Measurements from ENCODE around the gene MTFR1L.

Gene MTFR1L

DNA sequence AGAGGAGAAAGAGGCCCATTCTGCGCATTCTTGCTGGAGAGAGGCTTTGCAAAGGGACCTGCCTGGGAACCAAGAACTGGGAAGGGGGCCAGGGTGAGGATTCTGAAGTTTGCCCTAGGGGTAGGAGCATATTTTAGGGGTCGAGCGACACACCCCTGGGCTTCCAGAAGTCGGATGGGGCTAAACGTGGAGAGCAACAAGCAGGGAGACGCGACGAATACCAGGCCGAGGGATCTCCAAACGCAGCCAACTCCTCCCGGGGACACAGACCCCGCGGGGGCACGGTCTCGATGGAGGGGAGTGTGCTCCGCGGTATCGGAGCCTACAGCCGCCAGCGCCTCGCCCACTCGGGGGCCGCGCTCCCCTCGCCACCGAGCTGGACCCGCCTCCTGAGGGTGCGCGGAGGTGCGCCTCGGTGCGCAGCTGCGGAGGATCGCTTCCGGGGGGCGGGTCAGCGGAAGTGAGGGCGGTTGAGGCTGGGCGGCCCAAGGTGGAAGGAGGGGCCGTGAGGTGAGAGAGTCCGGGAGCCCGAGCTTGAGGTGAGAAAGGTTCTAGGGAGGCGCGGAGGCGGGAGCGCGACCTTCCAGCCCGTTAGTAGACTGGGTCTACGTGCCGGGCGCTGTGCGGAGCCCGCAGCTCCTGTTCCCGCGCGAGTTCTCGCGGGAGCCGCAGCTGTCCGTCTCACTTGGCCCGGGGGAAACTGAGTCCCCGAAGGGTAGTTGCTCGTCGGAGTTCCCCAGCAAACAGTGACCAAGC, at the start of gene MTFR1L:
Gene MTFR1L, plus strand, starts transcription at position 464 of the 756 bp plus-strand sequence. CDS start 3,151 bp downstream, outside the sequence.
- peak; percentile 82 to 91 for DNase-seq (ENCODE audit: low read depth in 1 of 2, low spot score in 1 of 2)

GRCh38 chr1:25770541-25771220, 49.1 kb upstream of the MTFR1L start:
- no peak for DNase-seq (ENCODE audit: low read depth in 1 of 2, low spot score in 1 of 2)

GRCh38 chr1:25771221-25772114, 48.3 kb upstream of the MTFR1L start:
- no peak for DNase-seq (ENCODE audit: low read depth in 1 of 2, low spot score in 1 of 2)

DNA sequence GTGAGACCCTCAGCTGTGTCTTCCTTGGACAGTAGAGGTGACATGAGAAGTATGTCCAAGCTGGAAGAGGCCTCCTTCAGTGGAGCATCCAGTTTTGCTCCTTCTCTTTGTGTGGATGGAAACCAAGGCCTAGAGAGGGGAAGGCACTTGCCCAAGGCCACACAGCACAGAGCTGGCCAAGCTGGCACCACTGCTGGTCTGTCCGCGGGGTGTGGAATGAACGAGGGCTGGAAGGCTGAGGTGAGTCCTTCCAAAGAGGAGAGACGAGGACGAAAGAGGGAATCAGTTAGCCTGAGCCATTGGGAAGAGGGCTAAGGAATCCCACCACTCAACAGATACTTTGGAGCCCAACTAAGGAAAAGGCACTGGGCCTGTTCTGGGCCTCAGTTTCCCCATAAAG, 47.6 kb upstream of the MTFR1L start:
- DNase-seq (ENCODE audit: low read depth in 1 of 2, low spot score in 1 of 2) = no peak

- no peak for DNase-seq (ENCODE audit: low read depth in 1 of 2, low spot score in 1 of 2)
These were observed 47.0 kb upstream of the MTFR1L start for GRCh38 chr1:25772692-25773245.

DNA sequence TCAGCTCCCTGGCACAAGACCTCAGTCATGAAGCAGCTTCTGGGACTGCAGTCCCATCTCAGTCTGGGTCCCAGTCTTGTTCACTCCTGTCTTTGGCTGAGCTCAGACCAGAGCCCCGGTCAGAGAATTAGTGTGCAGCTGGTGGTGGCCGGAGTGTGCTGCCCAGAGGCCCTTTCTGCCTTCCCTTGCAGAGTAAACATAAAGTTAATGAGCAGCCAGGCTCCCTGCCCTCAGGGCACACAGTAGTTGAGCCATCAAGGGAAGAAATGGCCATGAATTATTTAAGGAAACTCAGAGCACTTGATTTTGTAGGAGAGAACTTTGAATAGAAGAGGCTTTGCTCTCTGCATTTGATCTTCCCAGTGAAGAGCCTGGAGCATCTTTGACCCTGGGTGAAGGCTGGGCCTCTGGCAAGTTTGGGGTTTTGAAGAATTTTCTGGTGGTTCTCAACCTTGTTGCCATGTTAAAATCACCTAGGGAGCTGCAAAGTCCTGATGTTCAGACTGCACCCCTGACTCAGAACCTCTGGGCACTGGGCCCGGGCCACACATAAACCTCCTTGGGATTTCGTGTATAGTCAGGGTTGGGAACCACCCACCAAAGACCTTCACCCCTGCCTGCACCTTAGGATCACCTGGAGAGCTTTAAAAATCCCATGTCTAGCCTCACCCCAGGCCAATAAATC, 46.2 kb upstream of the MTFR1L start:
- DNase-seq (ENCODE audit: low read depth in 1 of 2, low spot score in 1 of 2) = no peak

DNA sequence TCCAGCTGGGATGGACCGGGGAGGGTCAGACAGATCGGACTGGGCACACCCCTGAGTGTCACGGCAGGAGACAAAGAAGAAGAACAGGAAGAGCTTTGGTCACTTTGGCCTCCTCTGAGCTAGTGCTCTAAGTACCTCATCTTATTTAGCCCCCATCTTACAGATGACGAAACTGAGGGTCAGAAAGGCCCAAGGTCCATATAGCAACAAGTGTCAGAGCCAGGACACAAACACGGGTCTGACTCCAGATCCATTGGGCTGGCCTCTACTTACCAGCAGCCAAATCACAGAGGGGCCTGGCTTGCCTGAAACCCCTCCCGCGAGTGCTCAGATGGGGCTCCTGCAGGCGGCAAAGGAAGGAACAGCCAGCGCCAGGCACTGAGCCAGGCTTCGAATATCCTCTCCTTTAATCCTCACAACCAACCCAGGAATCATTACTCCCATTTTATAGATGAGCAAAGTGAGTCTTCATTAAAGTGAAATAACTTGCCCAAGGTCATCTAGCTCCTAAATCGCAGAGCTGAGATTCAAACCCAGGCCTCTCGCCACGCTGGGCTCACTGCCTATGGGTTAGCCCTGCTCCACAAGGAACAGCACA, 45.4 kb upstream of the MTFR1L start:
- DNase-seq (ENCODE audit: low read depth in 1 of 2, low spot score in 1 of 2) = no peak

- DNase-seq (ENCODE audit: low read depth in 1 of 2, low spot score in 1 of 2) = peak; percentile 55 to 70
These were observed 44.6 kb upstream of the MTFR1L start for GRCh38 chr1:25774921-25775771.

DNA sequence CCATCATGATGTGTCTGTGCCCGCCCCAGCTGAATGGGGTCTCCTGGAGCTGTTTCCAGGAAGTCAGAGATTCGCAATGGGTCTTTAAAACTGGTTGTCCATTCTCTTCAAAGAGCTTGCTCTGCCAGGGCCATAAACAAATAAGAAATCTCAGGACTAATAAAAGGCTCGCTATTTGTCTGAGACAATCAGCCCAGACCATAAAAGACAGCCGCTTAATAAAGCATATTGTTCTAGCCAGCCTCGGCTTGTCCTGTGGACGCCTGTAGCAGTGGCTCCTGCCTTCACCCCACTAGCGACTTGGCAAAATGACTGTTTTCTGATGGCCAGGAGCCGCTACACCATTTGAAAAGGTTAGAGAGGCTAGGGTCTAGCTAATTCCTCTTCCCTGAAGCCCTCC, 40.4 kb upstream of the MTFR1L start:
- no peak for DNase-seq (ENCODE audit: low read depth in 1 of 2, low spot score in 1 of 2)

- no peak for DNase-seq (ENCODE audit: low read depth in 1 of 2, low spot score in 1 of 2)
These were observed 39.9 kb upstream of the MTFR1L start for GRCh38 chr1:25779894-25780293.

DNA sequence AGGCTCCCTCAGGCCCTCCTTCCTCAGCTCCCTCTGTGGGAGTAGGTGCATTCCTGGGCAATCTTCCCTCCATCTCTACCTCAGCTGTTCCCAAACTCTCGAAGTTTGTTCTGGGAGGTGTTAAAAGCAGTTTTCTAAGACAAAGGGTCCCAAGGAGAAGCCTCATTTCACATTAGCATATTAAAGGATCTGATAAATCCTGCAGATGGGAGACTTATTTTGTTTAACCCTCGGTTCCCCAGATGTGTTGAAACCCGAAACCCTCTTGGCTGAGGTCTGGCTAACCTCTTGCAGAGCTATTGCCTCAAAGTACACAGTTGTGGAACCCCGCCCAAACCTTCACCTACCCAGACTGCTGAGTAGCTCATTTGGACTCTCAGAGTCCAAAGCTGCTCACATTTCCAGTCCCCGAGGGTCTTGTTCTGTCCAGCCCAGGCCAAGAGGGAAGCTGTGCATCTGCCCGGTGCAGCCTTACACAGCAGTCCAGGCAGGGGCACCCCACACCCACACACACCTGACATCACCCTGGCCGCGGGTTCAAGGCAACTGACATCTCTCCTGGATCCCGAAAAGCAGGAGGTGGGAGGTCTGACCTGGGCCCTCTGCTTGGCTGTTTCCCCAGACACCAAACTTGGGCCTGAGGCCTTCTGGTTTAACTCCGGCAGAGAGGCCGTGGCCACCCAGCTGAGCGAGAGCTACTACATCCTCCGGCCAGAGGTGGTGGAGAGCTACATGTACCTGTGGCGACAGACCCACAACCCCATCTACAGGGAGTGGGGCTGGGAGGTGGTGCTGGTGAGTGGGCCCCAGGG, 39.2 kb upstream of the MTFR1L start:
- DNase-seq (ENCODE audit: low read depth in 1 of 2, low spot score in 1 of 2) = no peak

DNA sequence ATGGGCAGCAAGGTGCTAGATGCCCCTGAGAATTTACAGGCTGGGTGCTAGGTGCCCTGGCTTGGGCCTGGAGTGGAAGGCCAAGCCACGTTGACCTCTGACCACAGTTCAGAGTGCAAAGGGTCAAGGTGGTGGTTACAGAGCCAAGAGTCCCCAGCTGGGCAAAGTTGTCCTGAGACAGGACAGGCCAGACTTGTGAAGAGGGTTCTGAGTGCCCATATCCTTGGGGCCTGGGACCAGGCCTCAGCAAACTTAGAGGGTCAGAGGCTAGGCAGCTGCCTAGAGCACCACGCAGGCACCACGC, 38.7 kb upstream of the MTFR1L start:
- DNase-seq (ENCODE audit: low read depth in 1 of 2, low spot score in 1 of 2) = no peak

DNA sequence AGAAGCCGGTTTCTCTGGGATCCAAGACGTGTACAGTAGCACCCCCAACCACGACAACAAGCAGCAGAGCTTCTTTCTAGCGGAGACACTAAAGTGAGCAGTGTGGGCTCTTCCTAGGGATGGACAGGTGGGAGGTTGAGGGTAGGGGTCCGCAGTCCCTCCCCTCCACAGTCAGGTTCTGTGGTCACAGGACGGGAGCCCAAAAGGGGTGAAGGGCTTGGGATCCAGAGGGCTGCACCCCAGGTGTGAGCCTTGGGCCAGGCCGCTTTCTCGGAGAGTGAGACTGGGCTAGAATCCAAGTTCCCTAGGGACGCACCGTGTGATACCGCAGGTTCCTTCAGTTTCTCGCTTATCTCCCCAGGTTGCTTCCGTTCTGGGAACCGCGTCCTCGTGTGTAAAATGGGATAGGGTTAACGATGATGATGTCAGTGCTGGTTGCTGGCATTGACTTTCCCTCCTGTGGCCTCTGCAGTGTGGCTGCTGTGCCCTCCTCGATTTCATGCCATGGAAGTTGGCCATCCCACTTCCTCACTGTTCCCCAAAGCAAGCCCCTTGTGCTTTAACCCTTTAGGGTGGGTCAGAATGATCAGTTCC, 37.0 kb upstream of the MTFR1L start:
- DNase-seq (ENCODE audit: low read depth in 1 of 2, low spot score in 1 of 2) = no peak

DNA sequence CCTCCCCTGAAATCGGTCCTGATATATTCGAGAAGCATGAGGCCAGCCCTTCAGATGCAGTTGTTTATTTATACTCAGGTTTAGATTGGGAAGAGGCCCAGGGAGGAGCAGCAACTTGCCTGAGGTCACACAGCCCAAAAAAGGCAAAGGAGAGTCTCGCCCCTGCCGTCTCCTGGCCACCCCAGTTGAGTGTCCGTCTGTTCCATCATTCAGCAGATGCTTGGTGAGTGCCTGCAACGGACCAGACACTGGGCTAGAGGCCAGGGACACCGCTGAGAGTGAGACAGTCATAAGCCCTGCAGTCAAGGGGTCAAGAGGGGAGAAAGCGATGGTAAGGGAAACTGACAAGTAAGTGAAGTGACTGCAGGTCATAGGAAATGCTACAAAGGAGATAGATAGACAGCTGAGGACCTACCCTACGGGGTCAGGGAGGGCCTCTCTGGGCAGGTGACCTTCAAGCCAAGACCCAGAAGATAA, 35.1 kb upstream of the MTFR1L start:
- DNase-seq (ENCODE audit: low read depth in 1 of 2, low spot score in 1 of 2) = no peak

- DNase-seq (ENCODE audit: low read depth in 1 of 2, low spot score in 1 of 2) = no peak
These were observed 34.3 kb upstream of the MTFR1L start for GRCh38 chr1:25785333-25786067.

DNA sequence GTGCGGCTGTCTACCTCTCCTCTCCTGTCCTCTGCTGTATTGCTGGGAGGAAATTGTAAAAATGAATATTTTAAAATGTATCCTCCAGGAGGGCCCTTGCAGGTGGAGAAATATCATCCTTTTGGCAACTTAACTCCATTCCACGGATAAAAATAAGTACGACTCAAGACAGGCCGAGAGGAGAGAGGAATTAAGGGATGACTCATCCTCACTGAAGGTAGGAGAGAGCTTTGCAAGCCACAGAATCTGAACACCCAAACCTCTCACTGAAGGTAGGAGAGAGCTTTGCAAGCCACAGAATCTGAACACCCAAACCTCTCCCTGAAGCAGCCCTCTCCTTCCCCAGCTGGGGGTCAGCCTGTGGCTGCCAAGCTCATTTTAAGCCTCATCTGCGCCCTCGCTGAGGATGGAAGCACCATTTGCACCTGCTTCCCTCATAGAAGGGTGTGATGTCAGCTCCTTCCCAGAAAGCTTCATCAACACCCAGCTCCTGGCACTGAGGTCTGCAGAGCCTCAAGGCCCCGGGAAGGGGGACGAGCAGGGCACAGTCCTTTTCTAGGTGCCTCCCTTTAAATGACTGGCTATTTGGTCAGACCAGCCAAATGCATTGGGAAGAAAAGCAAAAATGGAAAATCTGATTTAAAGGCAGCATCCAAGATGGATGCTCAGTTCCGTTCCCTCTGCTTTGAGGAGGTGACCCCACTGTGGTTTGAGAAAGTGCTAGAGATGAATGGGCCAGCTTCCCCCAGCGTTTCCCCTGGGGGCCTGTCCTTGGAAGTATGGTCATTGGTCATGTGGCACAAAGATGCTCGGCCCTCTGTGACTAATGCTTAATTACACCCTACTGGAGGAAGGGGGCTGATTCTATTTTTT, 32.6 kb upstream of the MTFR1L start:
- DNase-seq (ENCODE audit: low read depth in 1 of 2, low spot score in 1 of 2) = no peak

- no peak for DNase-seq (ENCODE audit: low read depth in 1 of 2, low spot score in 1 of 2)
These were observed 32.0 kb upstream of the MTFR1L start for GRCh38 chr1:25787760-25788166.
